Stimulated activated CD4-positive, alpha-beta T cell treated with anti-CD3 and anti-CD28 coated beads, Interleukin-4, amount 100 ng/mL, for 48 hours (primary cell): Measurements from ENCODE around the gene PAGR1.
"Not testable (repeated sequence)": the region's sequence is repeated elsewhere in the genome, so short reads cannot be mapped to it uniquely, and the experiment has no call there.

Experiments
- DNase-seq, 2 donors: peaks; one replicate each; pipeline ENCODE4 v3.0.0-alpha.2; 2020; ENCODE audit warnings: low read depth in 2 of 2

The PAGR1 gene

DNA sequence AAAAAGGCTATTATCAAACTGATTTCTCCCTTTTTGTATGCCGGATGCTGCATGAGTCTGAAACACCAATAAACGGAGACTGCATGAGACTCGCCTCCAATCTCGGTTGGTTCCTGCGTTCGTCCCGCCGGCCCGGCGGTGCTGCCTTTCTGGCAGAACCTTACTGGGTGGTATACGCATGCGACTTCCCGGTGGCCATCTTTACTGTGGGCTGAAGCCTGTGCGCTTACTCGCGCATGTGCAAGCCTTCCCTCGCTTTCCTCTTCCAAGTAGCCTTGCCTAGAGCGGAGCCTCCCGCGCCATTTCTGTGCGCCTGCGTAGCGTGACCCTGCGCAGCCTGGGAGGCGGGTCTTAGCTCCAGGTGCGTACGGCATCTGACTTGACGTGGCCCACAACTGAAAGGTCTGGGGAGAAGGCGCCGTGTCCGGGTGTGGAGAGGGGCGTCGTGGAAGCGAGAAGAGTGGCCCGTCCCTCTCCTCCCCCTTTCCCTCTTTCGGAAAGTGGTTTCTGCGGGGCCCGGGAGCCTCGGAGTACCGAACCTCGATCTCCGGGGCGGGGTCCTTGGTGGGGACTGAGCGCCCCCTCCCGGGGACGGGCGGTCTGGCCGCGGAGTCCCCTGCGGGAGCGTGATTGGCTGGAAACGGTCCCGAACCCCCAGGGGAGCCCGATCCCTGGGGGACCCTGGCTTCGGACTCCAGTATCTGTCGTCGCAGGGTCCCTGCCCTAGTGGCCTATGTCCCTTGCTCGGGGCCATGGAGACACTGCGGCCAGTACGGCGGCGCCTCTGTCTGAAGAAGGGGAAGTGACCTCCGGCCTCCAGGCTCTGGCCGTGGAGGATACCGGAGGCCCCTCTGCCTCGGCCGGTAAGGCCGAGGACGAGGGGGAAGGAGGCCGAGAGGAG lies at the start of gene PAGR1:
TSS of gene PAGR1 (plus strand) at position 360 of the 901 bp plus-strand sequence. CDS start at position 734, 374 bp downstream.
- DNase-seq: peak; percentile 96 to 97

DNA sequence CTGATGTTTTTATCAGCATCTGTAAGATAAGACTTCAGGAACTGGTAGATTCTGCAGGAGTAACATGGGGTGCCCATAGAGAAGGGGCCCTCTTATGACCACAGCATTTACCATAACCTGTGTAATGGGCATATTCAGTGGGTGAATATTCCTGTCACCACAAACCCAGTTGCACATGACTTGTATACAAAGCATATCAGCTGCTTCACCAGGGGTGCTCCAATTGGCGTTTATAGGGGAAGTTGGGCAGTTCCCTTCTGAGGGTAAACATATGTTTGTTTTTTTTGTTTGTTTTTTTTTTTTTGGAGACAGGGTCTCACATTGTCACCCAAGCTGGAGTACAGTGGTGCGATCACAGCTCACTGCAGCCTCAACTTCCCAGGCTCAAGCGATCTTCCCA lies 49.4 kb upstream of the PAGR1 start:
- no peak for DNase-seq

- DNase-seq: no peak
Measured at GRCh38 chr16:29767062-29767461, 48.9 kb upstream of the PAGR1 start.

GRCh38 chr16:29769507-29769906 lies 46.4 kb upstream of the PAGR1 start:
- no peak for DNase-seq

DNA sequence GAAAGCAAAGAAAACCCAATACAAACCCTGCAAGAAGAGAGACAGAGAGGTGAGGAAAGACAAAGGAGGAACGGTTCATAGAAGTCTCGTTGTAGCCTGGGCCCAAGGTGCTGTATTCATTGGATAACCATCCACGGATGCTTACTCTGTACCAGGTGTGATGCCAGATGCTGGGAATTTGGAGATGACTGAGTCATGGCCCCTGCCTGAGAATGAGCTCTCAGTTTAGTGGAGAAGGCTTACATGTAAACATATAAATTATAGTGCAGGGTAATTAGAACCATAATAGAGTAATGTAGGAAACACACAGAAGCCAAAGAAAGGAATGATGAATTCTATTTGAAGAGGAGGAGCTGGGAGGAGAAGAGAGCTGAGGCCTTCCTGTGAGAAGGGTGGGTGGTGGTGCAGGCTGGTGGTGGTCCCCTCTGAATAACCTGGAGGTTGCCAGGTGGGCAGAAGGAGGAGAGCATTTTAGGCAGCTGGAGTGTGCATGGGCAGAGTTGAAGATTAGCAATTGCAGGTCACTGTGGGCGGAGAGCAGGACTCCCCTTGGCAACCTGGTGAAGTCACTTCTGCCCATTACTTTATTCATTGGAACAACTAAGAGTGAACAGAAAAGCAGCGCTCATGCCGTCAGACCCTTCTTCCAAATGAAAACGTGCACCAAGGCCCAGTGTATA lies 45.6 kb upstream of the PAGR1 start:
- no peak for DNase-seq

- not testable (repeated sequence) for DNase-seq
Measured at GRCh38 chr16:29772330-29772729, 43.6 kb upstream of the PAGR1 start.

GRCh38 chr16:29774730-29775129 lies 41.2 kb upstream of the PAGR1 start:
- DNase-seq: no peak

GRCh38 chr16:29775742-29776408 lies 40.1 kb upstream of the PAGR1 start:
- no peak for DNase-seq

GRCh38 chr16:29777576-29778350 lies 38.2 kb upstream of the PAGR1 start, which contains the start of gene ZG16:
Gene ZG16, plus strand, starts transcription at chr16:29778256. Its CDS starts 1,011 bp downstream, at chr16:29779267.
- DNase-seq: no peak

DNA sequence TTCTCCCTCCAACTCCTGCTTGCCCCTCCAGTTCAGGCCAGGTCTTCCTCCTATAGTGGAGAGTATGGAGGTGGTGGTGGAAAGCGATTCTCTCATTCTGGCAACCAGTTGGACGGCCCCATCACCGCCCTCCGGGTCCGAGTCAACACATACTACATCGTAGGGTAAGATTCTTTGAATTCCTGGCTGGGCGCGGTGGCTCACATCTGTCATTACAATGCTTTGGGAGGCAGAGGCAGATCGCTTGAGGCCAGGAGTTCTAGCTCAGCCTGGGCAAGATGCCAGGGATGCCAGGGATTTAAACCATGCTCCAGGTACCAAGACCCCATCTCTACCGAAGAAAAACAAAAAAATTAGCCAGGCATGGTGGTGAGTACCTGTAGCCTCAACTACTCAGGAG lies 36.5 kb upstream of the PAGR1 start:
- DNase-seq: no peak

- not testable (repeated sequence) for DNase-seq
Measured at GRCh38 chr16:29783094-29783953, 32.6 kb upstream of the PAGR1 start.

DNA sequence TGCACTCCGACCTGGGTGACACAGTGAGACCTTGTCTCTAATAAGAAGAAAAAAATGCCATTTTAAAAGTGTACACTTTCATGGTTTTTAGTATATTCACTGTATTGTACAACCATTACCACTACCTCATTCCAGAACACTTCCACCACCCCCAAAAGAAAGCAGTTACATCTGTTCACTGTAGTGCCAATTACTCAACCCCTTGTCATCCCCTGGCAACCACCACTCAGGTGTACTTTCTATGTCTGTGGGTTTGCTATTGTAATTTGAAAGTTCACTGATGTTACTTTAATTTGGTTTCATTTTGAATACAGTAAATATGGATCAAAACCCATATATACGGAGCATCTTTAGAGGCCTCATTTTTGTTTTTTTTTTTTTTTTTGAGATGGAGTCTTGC lies 31.8 kb upstream of the PAGR1 start:
- no peak for DNase-seq

DNA sequence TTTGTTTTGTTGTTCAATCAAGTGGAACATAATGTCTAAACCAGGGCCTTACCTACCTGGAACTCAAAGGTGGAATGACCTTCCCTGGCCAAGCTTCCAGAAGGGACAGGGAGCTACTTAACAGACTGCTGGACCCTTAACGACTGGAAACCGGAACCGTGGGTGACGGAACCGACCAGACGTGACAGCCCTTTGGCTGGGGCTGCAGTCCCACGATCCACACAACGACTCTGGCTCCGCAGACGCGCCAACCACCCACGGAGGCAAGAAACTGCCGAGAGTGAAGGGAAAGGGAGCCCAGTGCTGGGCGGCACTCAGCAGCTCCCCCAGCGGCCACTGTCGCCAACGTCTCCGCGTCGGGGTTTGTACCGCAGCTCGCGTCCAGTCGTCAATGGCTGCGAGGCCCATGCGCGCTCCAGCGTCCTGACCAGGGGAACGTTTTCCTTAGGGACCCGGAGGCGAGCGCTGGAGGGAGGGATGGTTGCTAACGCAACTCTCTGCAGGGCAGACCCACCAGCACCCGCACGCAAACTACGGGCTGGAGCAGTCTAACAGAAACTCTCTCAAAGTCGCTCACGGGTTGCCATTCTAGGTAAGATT lies 31.0 kb upstream of the PAGR1 start:
- peak; percentile 72 to 78 for DNase-seq

- DNase-seq: not testable (repeated sequence)
Measured at GRCh38 chr16:29787155-29787554, 28.8 kb upstream of the PAGR1 start.

GRCh38 chr16:29789775-29790182 lies 26.2 kb upstream of the PAGR1 start:
- DNase-seq: no peak

GRCh38 chr16:29790183-29790948 lies 25.6 kb upstream of the PAGR1 start, which contains the start of gene KIF22:
Gene KIF22, plus strand, starts transcription at chr16:29790751. Its CDS starts 9 bp downstream, at chr16:29790760.
- DNase-seq: peak; percentile 100

DNA sequence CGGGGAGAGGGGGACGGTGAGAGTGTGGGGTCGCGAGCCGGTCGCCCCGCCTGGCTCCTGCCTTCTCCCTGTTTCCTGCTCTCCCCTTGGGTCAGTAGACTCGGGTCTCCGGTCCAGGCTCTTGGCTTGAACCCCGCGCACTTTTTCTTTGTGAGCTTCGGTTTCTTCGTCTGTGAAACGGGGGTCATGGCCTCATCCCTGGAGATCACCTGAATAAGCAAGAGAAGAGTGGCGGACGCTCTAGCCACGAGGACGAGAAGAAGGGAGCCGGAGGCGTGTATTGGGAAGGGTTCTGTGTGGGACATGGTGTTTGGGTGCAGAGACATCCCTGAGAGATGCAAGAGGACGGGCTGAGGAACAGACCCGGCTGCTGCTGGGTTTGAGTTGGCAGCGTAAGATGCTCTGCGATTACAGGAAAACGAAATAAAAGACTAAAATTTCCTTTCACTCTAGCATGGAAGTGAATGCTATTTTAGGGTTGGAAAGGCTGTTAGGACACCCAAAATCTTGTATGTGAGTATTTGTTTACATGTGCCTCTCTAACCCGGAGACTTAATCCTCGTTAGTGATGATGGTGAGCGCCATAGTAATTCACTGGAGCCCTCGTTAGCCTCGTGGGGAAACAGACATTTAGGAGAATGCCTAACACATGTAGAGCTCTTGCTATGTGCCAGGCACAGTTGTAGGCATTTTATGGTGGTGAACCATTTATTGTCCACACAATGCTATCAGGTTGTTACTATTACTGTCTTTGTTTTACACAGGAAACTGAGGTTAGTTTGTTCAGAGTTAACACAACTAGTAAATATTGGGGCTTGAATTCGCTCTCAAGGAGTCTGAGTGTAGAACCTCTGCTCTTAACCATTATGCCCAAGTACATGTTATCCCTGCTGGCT lies 24.8 kb upstream of the PAGR1 start:
- no peak for DNase-seq
